Measurements from ENCODE around the gene TFAP2A.

- TF ChIP-seq POLR2AphosphoS5 (IDR thresholded peaks at IDR 0.05; ENCODE audit: low read length) (no peak), ETV6 (conservative IDR thresholded peaks at IDR 0.05 in 1 of 2, IDR thresholded peaks at IDR 0.05 in 1 of 2; ENCODE audit: borderline replicate concordance in 1 of 2, low read depth in 1 of 2) (no peak)
These were observed 18.9 kb downstream of the TFAP2A start for GRCh38 chr6:10395704-10396546.
